Peyer's patch (tissue), 4 donors: ENCODE data around the gene MANEA.

ENCODE experiments used
- POLR2A ChIP-seq, 2 donors: fragments of 450-650 bp; IDR thresholded peaks; one replicate each; pipeline ENCODE4 v1.5.1; 2017; ENCODE audit warnings: antibody characterized with exemption in 2 of 2, mild to moderate bottlenecking in 2 of 2, moderate library complexity in 2 of 2
- TF ChIP-seq, protein P1 (sequence below), 6 experiments: fragments of 450-650 bp in 4 of 6; fragments of 200-600 bp in 2 of 6; sonication (generic) in 1 of 6; IDR thresholded peaks; one replicate each; pipeline ENCODE4 v1.5.1; 2017 to 2019; ENCODE audit warnings: antibody characterized with exemption in 6 of 6, mild to moderate bottlenecking in 3 of 6, moderate library complexity in 1 of 6

GRCh38 chr6:95548188-95548786, 29.0 kb upstream of the MANEA start:
- TF ChIP-seq, protein P1, sequence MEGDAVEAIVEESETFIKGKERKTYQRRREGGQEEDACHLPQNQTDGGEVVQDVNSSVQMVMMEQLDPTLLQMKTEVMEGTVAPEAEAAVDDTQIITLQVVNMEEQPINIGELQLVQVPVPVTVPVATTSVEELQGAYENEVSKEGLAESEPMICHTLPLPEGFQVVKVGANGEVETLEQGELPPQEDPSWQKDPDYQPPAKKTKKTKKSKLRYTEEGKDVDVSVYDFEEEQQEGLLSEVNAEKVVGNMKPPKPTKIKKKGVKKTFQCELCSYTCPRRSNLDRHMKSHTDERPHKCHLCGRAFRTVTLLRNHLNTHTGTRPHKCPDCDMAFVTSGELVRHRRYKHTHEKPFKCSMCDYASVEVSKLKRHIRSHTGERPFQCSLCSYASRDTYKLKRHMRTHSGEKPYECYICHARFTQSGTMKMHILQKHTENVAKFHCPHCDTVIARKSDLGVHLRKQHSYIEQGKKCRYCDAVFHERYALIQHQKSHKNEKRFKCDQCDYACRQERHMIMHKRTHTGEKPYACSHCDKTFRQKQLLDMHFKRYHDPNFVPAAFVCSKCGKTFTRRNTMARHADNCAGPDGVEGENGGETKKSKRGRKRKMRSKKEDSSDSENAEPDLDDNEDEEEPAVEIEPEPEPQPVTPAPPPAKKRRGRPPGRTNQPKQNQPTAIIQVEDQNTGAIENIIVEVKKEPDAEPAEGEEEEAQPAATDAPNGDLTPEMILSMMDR (IDR thresholded peaks at IDR 0.05) = no peak
- TF ChIP-seq POLR2A (IDR thresholded peaks at IDR 0.05) = no peak
